GM19193 (cell line): ENCODE results near the gene DUSP23.

Experiments used
- POLR2A ChIP-seq: IDR thresholded peaks from 4 replicates; pipeline ENCODE4 v1.6.1; 2011; ENCODE audit not compliant: insufficient read depth, insufficient read length; ENCODE audit errors: extremely low read depth

DUSP23 gene

DNA sequence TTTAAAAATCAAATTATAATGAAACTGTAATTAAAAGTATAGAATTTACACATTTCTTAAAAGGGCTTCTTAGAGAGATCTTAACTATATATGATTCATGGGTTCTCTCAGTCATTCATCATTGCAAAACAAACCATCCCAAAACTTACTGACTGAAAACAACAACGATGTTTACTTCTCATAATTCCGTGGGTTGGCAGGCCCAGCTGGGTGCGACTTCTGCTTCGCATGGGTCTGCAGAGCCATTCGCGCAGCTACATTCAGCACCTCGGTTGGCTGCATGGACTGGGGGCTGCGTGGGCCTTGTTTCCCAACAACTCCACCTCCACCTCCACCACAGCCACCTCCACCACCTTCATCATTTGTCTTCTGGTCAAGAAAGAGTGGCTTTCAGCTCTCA lies 50.0 kb downstream of the DUSP23 start:
- no peak for TF ChIP-seq POLR2A

DNA sequence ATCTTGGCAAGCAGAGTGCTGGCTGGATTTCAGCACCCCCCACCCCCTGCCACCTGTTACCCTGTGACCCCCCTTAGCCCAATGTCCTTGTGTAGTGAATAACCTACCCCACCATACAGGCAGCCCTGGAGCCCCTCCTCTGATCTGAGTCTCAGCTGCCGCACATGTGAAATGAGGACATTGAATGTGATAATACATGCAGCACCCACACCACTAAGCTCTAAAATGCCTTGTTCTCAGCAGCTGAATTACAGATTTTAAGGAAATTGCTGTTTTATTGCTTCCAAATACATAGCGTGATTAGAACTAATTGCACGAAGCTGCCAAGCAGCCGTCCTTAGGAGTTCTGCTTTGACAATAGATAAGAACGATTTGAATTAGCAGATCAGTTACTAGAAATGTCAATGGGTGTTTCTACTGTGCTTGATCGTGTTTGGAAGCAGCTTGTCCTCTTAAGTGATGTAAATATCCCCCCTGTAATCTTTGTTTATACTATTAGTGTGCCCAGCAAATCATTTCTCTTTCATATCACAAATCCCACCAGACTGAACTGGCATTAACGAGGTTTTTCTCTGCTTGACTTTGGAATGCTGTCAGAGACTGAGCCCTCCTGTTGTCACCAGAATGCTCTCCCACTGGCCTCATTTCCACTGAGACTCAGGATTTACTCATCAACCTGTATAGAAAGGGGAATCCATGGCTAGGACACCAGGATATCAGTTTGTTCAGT lies 50.8 kb downstream of the DUSP23 start:
- no peak for TF ChIP-seq POLR2A
